ENCODE results near the gene IGF2BP1. TPM values are rescaled to one million over a fixed set of nuclear protein-coding genes. Genes with fewer than 3 reads are reported as not detected.

Gene IGF2BP1
- total RNA-seq, 6 experiments from 2014 or later, result 26.5 to 65.4 (median 60.0) TPM

GRCh38 chr17:49085565-49086315 is 88.6 kb downstream of the IGF2BP1 start:
- Mint-ChIP-seq H3K4me1 (ENCODE audit: low read depth) (peaks cover 4% of the 10 kb centered on the region; the same call in 1 of the 2 replicates), H3K9me3 (peaks cover 6% of the 10 kb centered on the region), H3K36me3 (ENCODE audit: low read depth) (peaks cover 5% of the 10 kb centered on the region), H3K4me3 (no peak overlapping the region), H3K27ac (no peak overlapping the region), H3K27me3 (ENCODE audit: insufficient read depth) (peaks cover 33% of the 10 kb centered on the region)
- TF ChIP-seq CTCF (IDR thresholded peaks at IDR 0.05), result no peak
- DNase-seq, result no peak

GRCh38 chr17:49086316-49086605 is 89.1 kb downstream of the IGF2BP1 start:
- DNase-seq, result no peak
- Mint-ChIP-seq H3K4me1 (ENCODE audit: low read depth) (peaks cover 4% of the 10 kb centered on the region; the same call in 1 of the 2 replicates), H3K27ac (no peak overlapping the region), H3K36me3 (ENCODE audit: low read depth) (peaks cover 10% of the 10 kb centered on the region), H3K4me3 (no peak overlapping the region), H3K27me3 (ENCODE audit: insufficient read depth) (peaks cover 35% of the 10 kb centered on the region), H3K9me3 (peaks cover 11% of the 10 kb centered on the region)
- no peak for TF ChIP-seq CTCF (IDR thresholded peaks at IDR 0.05)

- Mint-ChIP-seq H3K4me3 (no peak overlapping the region), H3K27ac (no peak overlapping the region)
Measured at GRCh38 chr17:49086649-49087048, 89.5 kb downstream of the IGF2BP1 start.

GRCh38 chr17:49089094-49089493 is 91.9 kb downstream of the IGF2BP1 start:
- Mint-ChIP-seq H3K4me3 (no peak overlapping the region), H3K27ac (no peak overlapping the region), H3K27me3 (ENCODE audit: insufficient read depth) (peaks cover 31% of the 10 kb centered on the region), H3K4me1 (ENCODE audit: low read depth) (peaks cover 4% of the 10 kb centered on the region; the same call in 1 of the 2 replicates), H3K36me3 (ENCODE audit: low read depth) (peaks cover 11% of the 10 kb centered on the region), H3K9me3 (peaks cover 14% of the 10 kb centered on the region)
- TF ChIP-seq CTCF (IDR thresholded peaks at IDR 0.05), result no peak
- no peak for DNase-seq

More at GRCh38 chr17:49086649-49087048, 89.5 kb downstream of the IGF2BP1 start:
- peaks cover 11% of the 10 kb centered on the region for H3K36me3 Mint-ChIP-seq (ENCODE audit: low read depth)
- TF ChIP-seq CTCF (IDR thresholded peaks at IDR 0.05), result no peak
- DNase-seq, result no peak
- H3K4me1 Mint-ChIP-seq (ENCODE audit: low read depth), result peaks cover 4% of the 10 kb centered on the region; the same call in 1 of the 2 replicates
- peaks cover 38% of the 10 kb centered on the region for H3K27me3 Mint-ChIP-seq (ENCODE audit: insufficient read depth)
- H3K9me3 Mint-ChIP-seq, result peaks cover 14% of the 10 kb centered on the region

- Mint-ChIP-seq H3K4me3 (no peak overlapping the region), H3K9me3 (peaks cover 14% of the 10 kb centered on the region), H3K36me3 (ENCODE audit: low read depth) (peaks cover 11% of the 10 kb centered on the region), H3K27ac (no peak overlapping the region), H3K27me3 (ENCODE audit: insufficient read depth) (peaks cover 34% of the 10 kb centered on the region), H3K4me1 (ENCODE audit: low read depth) (no peaks in the 10 kb centered on the region)
- TF ChIP-seq CTCF (IDR thresholded peaks at IDR 0.05), result no peak
- no peak for DNase-seq
Measured at GRCh38 chr17:49090878-49091594, 93.9 kb downstream of the IGF2BP1 start.
